Cardiac fibroblast (primary cell): ENCODE data around the gene GEMIN4.
A peak's percentile ranks its signal among the peaks of the same experiment; 100 is the strongest.
"Not testable (repeated sequence)": the region's sequence is repeated elsewhere in the genome, so short reads cannot be mapped to it uniquely, and the experiment has no call there.

Experiments
- DNase-seq, 2 donors: peaks; one replicate each; pipeline versions ENCODE4 v3.0.0 to v3.0.0-alpha.2; 2010; ENCODE audit warnings: low read depth in 2 of 2
- H3K4me3 ChIP-seq, 2 donors: replicated peaks in 1 of 2; 1 replicate in 1 of 2; 2 replicates in 1 of 2; pipeline ENCODE4 v1.5.1; 2011; ENCODE audit warnings: low read depth in 2 of 2, low read length in 2 of 2, mild to moderate bottlenecking in 2 of 2, moderate library complexity in 1 of 2
- TF ChIP-seq, protein P1 (sequence below): IDR thresholded peaks from one replicate; pipeline ENCODE4 v1.5.1; 2011; ENCODE audit warnings: low read depth, mild to moderate bottlenecking, low read length, inconsistent platforms

The GEMIN4 gene

DNA sequence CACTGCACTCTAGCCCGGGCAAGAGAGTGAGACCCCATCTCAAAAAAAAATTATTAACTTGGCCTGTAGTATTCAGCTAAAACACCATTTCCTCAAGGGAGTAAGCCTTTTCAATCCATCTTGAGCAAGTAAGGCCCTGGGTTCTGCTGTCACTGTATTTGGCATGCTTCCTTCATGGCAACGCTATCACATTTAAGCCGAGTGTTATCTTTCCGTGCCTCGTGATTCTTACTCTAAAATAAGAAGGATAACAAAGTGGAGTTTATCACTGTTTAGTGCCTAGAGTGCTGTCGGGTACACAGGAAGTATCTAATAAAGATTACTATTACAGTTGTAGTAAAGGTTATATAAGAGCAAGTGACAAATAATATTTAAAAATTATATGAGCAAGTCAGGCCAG, 46.2 kb downstream of the GEMIN4 start:
- H3K4me3 ChIP-seq, result no peak overlapping the region
- TF ChIP-seq, protein P1, sequence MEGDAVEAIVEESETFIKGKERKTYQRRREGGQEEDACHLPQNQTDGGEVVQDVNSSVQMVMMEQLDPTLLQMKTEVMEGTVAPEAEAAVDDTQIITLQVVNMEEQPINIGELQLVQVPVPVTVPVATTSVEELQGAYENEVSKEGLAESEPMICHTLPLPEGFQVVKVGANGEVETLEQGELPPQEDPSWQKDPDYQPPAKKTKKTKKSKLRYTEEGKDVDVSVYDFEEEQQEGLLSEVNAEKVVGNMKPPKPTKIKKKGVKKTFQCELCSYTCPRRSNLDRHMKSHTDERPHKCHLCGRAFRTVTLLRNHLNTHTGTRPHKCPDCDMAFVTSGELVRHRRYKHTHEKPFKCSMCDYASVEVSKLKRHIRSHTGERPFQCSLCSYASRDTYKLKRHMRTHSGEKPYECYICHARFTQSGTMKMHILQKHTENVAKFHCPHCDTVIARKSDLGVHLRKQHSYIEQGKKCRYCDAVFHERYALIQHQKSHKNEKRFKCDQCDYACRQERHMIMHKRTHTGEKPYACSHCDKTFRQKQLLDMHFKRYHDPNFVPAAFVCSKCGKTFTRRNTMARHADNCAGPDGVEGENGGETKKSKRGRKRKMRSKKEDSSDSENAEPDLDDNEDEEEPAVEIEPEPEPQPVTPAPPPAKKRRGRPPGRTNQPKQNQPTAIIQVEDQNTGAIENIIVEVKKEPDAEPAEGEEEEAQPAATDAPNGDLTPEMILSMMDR, result no peak
- peak in 1 of 2 donors; percentile 45 for DNase-seq

DNA sequence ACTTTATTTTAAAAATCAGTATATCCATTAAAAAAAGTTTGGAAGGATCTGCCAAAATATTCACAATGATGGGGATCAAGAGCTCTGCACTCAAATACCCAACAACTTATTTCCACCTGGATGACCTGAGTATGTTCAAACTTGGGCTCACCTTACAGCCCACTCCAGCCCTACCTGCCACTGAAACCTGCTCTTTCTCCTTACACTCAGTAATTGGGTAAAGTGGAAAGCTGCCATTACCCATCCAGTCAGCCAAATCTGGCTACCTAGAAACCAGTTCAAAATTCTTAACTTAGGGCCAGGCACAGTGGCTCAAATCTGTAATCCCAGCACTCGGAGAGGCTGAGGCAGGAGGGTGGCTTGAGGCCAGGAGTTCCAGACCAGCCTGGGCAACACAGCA, 47.1 kb downstream of the GEMIN4 start:
- TF ChIP-seq, protein P1, result no peak
- H3K4me3 ChIP-seq, result no peak overlapping the region
- no peak for DNase-seq

DNA sequence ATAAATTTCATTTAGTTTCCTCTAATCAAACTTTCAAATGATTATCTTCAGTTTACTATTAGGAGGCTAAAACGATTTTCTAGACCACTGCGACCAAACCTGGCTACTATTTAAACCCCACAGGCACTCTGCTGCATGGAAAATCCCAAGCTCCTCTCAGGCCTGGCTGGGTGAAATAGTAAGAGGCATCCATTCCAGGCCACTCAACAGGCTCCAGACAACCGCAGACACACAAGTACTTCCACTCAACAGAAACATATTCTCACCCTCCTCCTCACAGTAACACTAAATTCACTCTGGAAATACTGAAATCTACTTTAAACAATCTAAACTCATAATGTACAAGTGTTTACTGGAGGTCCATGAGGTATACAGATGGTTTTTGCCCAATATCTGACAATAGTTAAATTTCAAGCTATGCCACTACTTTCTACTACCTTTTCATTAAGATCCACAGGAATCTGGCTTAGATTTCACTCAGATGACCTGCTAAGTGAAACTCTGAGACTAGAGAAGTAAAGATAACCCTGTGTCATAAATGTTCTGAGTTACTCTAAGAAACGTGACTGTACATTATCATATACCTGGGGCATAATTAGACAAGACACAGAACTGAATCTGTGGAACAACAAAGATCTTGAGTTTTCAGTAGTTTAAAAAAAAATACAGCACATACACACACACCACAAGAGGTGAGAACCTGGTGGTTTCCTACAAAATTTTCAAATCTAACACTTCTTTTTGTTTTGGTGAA, 47.8 kb downstream of the GEMIN4 start:
- TF ChIP-seq, protein P1, result no peak
- DNase-seq, result no peak
- no peak overlapping the region for H3K4me3 ChIP-seq

DNA sequence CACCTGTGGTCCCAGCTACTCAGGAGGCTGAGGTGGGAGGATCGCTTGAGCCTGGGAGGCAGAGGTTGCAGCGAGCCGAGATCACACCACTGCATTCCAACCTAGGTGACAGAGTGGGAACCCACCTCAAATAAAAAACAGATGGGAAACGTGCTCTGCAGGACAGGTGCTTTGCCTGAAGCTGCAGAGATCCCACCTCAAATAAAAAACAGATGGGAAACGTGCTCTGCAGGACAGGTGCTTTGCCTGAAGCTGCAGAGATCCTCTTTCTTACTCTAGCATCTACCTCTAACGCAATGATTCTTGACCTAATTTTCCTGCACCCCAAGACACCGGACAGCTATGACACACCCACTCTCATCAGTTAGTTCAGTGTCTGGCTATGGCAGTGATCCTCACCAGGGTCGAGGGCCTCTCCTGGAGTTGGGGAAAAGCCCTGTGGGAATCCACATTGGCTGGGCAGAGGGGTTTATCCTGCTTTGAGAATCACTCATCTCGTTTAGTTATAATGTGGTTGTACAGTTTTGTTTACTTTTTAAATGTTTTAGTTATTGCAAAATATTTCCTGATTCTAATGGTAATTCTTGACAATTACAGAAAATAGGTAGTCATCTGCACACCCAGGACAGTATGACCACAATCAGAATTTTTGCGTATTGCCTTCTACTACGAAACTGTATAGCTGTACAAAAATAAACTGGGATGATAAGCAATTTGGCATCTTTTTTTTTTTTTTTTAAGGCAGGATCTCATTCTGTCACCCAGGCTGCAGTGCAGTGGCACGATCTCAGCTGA, 48.8 kb downstream of the GEMIN4 start:
- peak in 1 of 2 donors; percentile 18 for DNase-seq
- H3K4me3 ChIP-seq, result no peak overlapping the region
- TF ChIP-seq, protein P1, result no peak

DNA sequence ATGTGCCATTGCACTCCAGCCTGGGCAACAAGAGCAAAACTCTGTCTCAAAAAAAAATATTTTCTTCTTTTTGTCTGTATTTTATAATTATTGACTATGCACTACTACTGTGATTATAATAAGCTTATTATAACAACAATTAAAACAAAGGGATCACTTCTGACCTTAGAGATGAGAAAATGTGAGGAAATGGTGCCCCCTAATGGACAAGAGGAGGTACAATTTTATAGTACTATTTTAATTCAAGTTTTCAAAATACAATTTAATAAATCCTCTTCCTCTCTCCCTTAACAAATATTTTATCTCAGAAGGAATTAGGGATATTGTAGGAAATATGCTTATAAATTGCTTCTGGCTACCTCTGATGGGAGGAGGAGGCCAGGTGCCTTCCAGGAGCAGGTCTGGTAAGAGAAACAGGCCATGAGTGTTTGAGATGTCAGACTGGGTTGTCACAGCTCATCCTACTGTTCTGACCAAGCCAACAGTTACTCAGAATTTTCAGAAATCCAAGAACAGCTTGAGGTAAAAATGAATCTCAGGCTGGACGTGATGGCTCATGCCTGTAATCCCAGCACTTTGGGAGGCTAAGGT, 51.5 kb downstream of the GEMIN4 start:
- DNase-seq, result peak; percentile 56 to 60
- no peak overlapping the region for H3K4me3 ChIP-seq
- TF ChIP-seq, protein P1, result peak; percentile 43

DNA sequence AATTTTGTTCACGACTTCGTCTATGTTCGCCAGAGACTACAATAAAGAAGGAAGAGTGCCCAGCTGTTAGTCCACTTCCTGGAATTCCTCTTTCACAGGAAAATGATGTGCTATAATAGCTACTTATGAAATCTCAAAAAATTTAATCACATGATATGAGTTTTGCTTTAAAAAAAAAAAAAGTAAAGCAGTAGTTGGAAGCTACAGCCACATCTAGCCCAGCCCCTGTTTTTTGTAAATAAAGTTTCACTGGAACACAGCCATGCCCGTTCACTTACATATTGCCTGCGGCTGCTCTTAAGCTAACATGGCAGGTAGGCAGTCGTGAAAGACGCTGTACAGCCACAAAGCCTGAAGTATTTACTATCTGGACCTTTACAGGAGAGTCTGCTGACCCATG, 52.7 kb downstream of the GEMIN4 start:
- DNase-seq, result peak in 1 of 2 donors; percentile 8
- TF ChIP-seq, protein P1, result no peak
- H3K4me3 ChIP-seq, result no peak overlapping the region

DNA sequence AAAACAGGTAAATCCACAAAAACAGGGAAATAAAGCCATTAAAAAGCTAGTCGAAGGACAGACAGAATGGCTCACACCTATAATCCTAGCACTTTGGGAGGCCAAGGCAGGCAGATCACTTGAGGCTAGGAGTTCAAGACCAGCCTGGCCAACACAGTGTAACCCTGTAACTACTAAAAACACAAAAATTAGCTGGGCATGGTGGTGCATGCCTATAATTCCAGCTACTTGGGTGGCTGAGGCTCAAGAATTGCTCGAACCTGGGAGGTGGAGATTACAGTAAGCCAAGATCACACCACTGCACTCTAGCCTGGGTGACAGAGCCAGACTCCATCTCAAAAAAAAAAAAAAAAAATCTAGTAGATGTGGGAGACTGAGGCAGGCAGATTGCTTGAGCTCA, 54.0 kb downstream of the GEMIN4 start:
- not testable (repeated sequence) for DNase-seq, H3K4me3 ChIP-seq
